ENCODE measurements around the gene SELENOM.
"Not testable (repeated sequence)": the region's sequence is repeated elsewhere in the genome, so short reads cannot be mapped to it uniquely, and the experiment has no call there.

The SELENOM gene

GRCh38 chr22:31099841-31100761, 7.3 kb downstream of the SELENOM start:
- Histone ChIP-seq H3K27ac (ENCODE audit: low read depth in 2 of 2, low read length in 2 of 2) (peak overlapping the region in 1 of 2 donors; percentile 16), H3K9me3 (ENCODE audit: control insufficient read depth in 2 of 2, low read length in 2 of 2) (no peaks in the 10 kb centered on the region), H3K9ac (ENCODE audit: low read depth in 1 of 2, low read length in 2 of 2) (no peak overlapping the region), H3K4me1 (ENCODE audit: control insufficient read depth in 2 of 2, insufficient read depth in 2 of 2, low read length in 2 of 2) (no peaks in the 10 kb centered on the region), H3K27me3 (ENCODE audit: control insufficient read depth in 2 of 2, insufficient read depth in 2 of 2, low read length in 2 of 2) (no peaks in the 10 kb centered on the region), H3K36me3 (ENCODE audit: control insufficient read depth in 2 of 2, insufficient read depth in 2 of 2, low read length in 2 of 2) (peaks cover 40 to 46% of the 10 kb centered on the region in 2 donors), H3K4me3 (ENCODE audit: low read length in 2 of 2) (no peak overlapping the region)

- H3K36me3 ChIP-seq (ENCODE audit: control insufficient read depth in 2 of 2, insufficient read depth in 2 of 2, low read length in 2 of 2), result peaks cover 45 to 50% of the 10 kb centered on the region in 2 donors
- no peak overlapping the region for H3K9ac ChIP-seq (ENCODE audit: low read depth in 1 of 2, low read length in 2 of 2)
- no peaks in the 10 kb centered on the region for H3K4me1 ChIP-seq (ENCODE audit: control insufficient read depth in 2 of 2, insufficient read depth in 2 of 2, low read length in 2 of 2)
- no peaks in the 10 kb centered on the region for H3K9me3 ChIP-seq (ENCODE audit: control insufficient read depth in 2 of 2, low read length in 2 of 2)
- H3K27ac ChIP-seq (ENCODE audit: low read depth in 2 of 2, low read length in 2 of 2), result peak overlapping the region; percentile 37 to 63
- H3K4me3 ChIP-seq (ENCODE audit: low read length in 2 of 2), result no peak overlapping the region
- no peaks in the 10 kb centered on the region for H3K27me3 ChIP-seq (ENCODE audit: control insufficient read depth in 2 of 2, insufficient read depth in 2 of 2, low read length in 2 of 2)
These were observed 8.0 kb downstream of the SELENOM start for GRCh38 chr22:31099386-31099785.

- no peak overlapping the region for H3K4me3 ChIP-seq (ENCODE audit: low read length in 2 of 2)
- peak overlapping the region in 1 of 2 donors; percentile 14 for H3K9ac ChIP-seq (ENCODE audit: low read depth in 1 of 2, low read length in 2 of 2)
- peak overlapping the region; percentile 37 to 63 for H3K27ac ChIP-seq (ENCODE audit: low read depth in 2 of 2, low read length in 2 of 2)
- H3K9me3 ChIP-seq (ENCODE audit: control insufficient read depth in 2 of 2, low read length in 2 of 2), result no peaks in the 10 kb centered on the region
- peaks cover 46 to 48% of the 10 kb centered on the region in 2 donors for H3K36me3 ChIP-seq (ENCODE audit: control insufficient read depth in 2 of 2, insufficient read depth in 2 of 2, low read length in 2 of 2)
- no peaks in the 10 kb centered on the region for H3K4me1 ChIP-seq (ENCODE audit: control insufficient read depth in 2 of 2, insufficient read depth in 2 of 2, low read length in 2 of 2)
- no peaks in the 10 kb centered on the region for H3K27me3 ChIP-seq (ENCODE audit: control insufficient read depth in 2 of 2, insufficient read depth in 2 of 2, low read length in 2 of 2)
These were observed 8.7 kb downstream of the SELENOM start for GRCh38 chr22:31098632-31099110.

GRCh38 chr22:31097941-31098631, 9.3 kb downstream of the SELENOM start:
- H3K9me3 ChIP-seq (ENCODE audit: control insufficient read depth in 2 of 2, low read length in 2 of 2), result no peaks in the 10 kb centered on the region
- H3K9ac ChIP-seq (ENCODE audit: low read depth in 1 of 2, low read length in 2 of 2), result no peak overlapping the region
- H3K4me1 ChIP-seq (ENCODE audit: control insufficient read depth in 2 of 2, insufficient read depth in 2 of 2, low read length in 2 of 2), result no peaks in the 10 kb centered on the region
- H3K27ac ChIP-seq (ENCODE audit: low read depth in 2 of 2, low read length in 2 of 2), result peak overlapping the region in 1 of 2 donors; percentile 63
- no peaks in the 10 kb centered on the region for H3K27me3 ChIP-seq (ENCODE audit: control insufficient read depth in 2 of 2, insufficient read depth in 2 of 2, low read length in 2 of 2)
- peaks cover 43 to 46% of the 10 kb centered on the region in 2 donors for H3K36me3 ChIP-seq (ENCODE audit: control insufficient read depth in 2 of 2, insufficient read depth in 2 of 2, low read length in 2 of 2)
- no peak overlapping the region for H3K4me3 ChIP-seq (ENCODE audit: low read length in 2 of 2)

- not testable (repeated sequence) for H3K27me3 ChIP-seq (ENCODE audit: control insufficient read depth in 2 of 2, insufficient read depth in 2 of 2, low read length in 2 of 2); H3K4me1 ChIP-seq (ENCODE audit: control insufficient read depth in 2 of 2, insufficient read depth in 2 of 2, low read length in 2 of 2); H3K27ac ChIP-seq (ENCODE audit: low read depth in 2 of 2, low read length in 2 of 2); H3K9ac ChIP-seq (ENCODE audit: low read depth in 1 of 2, low read length in 2 of 2); H3K4me3 ChIP-seq (ENCODE audit: low read length in 2 of 2); H3K9me3 ChIP-seq (ENCODE audit: control insufficient read depth in 2 of 2, low read length in 2 of 2)
- peaks cover 48 to 49% of the 10 kb centered on the region in 2 donors for H3K36me3 ChIP-seq (ENCODE audit: control insufficient read depth in 2 of 2, insufficient read depth in 2 of 2, low read length in 2 of 2)
These were observed 9.8 kb downstream of the SELENOM start for GRCh38 chr22:31097539-31097938.

GRCh38 chr22:31096657-31097279, 10.6 kb downstream of the SELENOM start:
- H3K27ac ChIP-seq (ENCODE audit: low read depth in 2 of 2, low read length in 2 of 2), result peak overlapping the region in 1 of 2 donors; percentile 16
- H3K4me1 ChIP-seq (ENCODE audit: control insufficient read depth in 2 of 2, insufficient read depth in 2 of 2, low read length in 2 of 2), result peaks cover 0 to 5% of the 10 kb centered on the region in 2 donors
- H3K9ac ChIP-seq (ENCODE audit: low read depth in 1 of 2, low read length in 2 of 2), result no peak overlapping the region
- no peak overlapping the region for H3K4me3 ChIP-seq (ENCODE audit: low read length in 2 of 2)
- H3K9me3 ChIP-seq (ENCODE audit: control insufficient read depth in 2 of 2, low read length in 2 of 2), result no peaks in the 10 kb centered on the region
- H3K27me3 ChIP-seq (ENCODE audit: control insufficient read depth in 2 of 2, insufficient read depth in 2 of 2, low read length in 2 of 2), result no peaks in the 10 kb centered on the region
- peaks cover 55 to 56% of the 10 kb centered on the region in 2 donors for H3K36me3 ChIP-seq (ENCODE audit: control insufficient read depth in 2 of 2, insufficient read depth in 2 of 2, low read length in 2 of 2)

GRCh38 chr22:31095637-31096249, 11.6 kb downstream of the SELENOM start:
- H3K9ac ChIP-seq (ENCODE audit: low read depth in 1 of 2, low read length in 2 of 2), result no peak overlapping the region
- no peak overlapping the region for H3K4me3 ChIP-seq (ENCODE audit: low read length in 2 of 2)

GRCh38 chr22:31094741-31095140, 12.6 kb downstream of the SELENOM start:
- Histone ChIP-seq H3K27me3 (ENCODE audit: control insufficient read depth in 2 of 2, insufficient read depth in 2 of 2, low read length in 2 of 2) (no peaks in the 10 kb centered on the region), H3K27ac (ENCODE audit: low read depth in 2 of 2, low read length in 2 of 2) (no peak overlapping the region), H3K9ac (ENCODE audit: low read depth in 1 of 2, low read length in 2 of 2) (no peak overlapping the region), H3K9me3 (ENCODE audit: control insufficient read depth in 2 of 2, low read length in 2 of 2) (no peaks in the 10 kb centered on the region), H3K36me3 (ENCODE audit: control insufficient read depth in 2 of 2, insufficient read depth in 2 of 2, low read length in 2 of 2) (peaks cover 62 to 72% of the 10 kb centered on the region in 2 donors), H3K4me3 (ENCODE audit: low read length in 2 of 2) (no peak overlapping the region), H3K4me1 (ENCODE audit: control insufficient read depth in 2 of 2, insufficient read depth in 2 of 2, low read length in 2 of 2) (peaks cover 0 to 5% of the 10 kb centered on the region in 2 donors)

More at GRCh38 chr22:31095637-31096249, 11.6 kb downstream of the SELENOM start:
- Histone ChIP-seq H3K36me3 (ENCODE audit: control insufficient read depth in 2 of 2, insufficient read depth in 2 of 2, low read length in 2 of 2) (peaks cover 62 to 64% of the 10 kb centered on the region in 2 donors), H3K4me1 (ENCODE audit: control insufficient read depth in 2 of 2, insufficient read depth in 2 of 2, low read length in 2 of 2) (peaks cover 0 to 5% of the 10 kb centered on the region in 2 donors), H3K9me3 (ENCODE audit: control insufficient read depth in 2 of 2, low read length in 2 of 2) (no peaks in the 10 kb centered on the region), H3K27ac (ENCODE audit: low read depth in 2 of 2, low read length in 2 of 2) (no peak overlapping the region), H3K27me3 (ENCODE audit: control insufficient read depth in 2 of 2, insufficient read depth in 2 of 2, low read length in 2 of 2) (no peaks in the 10 kb centered on the region)

GRCh38 chr22:31094021-31094551, 13.3 kb downstream of the SELENOM start:
- Histone ChIP-seq H3K27ac (ENCODE audit: low read depth in 2 of 2, low read length in 2 of 2) (peak overlapping the region in 1 of 2 donors; percentile 43), H3K9ac (ENCODE audit: low read depth in 1 of 2, low read length in 2 of 2) (no peak overlapping the region), H3K4me1 (ENCODE audit: control insufficient read depth in 2 of 2, insufficient read depth in 2 of 2, low read length in 2 of 2) (peaks cover 0 to 10% of the 10 kb centered on the region in 2 donors), H3K27me3 (ENCODE audit: control insufficient read depth in 2 of 2, insufficient read depth in 2 of 2, low read length in 2 of 2) (no peaks in the 10 kb centered on the region), H3K9me3 (ENCODE audit: control insufficient read depth in 2 of 2, low read length in 2 of 2) (no peaks in the 10 kb centered on the region), H3K4me3 (ENCODE audit: low read length in 2 of 2) (no peak overlapping the region), H3K36me3 (ENCODE audit: control insufficient read depth in 2 of 2, insufficient read depth in 2 of 2, low read length in 2 of 2) (peaks cover 60 to 70% of the 10 kb centered on the region in 2 donors)
